ENCODE results near the gene MAP3K14.
A peak's percentile ranks its signal among the peaks of the same experiment; 100 is the strongest.
"Not testable (repeated sequence)": the region's sequence is repeated elsewhere in the genome, so short reads cannot be mapped to it uniquely, and the experiment has no call there.

Gene MAP3K14

DNA sequence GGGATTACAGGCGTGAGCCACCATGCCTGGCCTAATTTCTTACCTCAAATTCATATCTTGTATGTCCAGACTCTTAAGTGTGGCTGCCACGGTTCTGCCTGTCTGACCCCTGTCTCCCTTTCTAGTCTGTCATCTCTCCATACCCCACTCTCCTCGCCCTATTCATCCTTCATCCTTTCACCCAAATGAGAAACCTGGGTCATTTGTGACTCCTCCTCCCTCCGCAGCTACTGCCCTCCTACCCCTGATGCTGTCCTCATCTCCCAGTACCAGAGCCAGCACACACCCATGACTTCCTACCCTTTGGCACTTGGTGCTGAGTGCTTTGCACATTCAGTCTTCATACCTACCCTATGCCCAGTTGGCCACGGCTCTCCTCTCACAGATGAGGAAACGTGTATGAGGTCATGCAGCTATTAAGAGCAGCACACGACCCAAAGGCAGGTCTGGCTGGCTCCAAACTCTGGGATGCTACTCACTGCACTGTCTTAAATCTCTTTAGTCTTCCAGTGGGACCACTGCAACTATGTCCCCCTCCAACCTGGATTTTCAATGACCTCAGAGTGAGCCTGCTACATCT, 56.5 kb downstream of the MAP3K14 start:
- DNase-seq (ENCODE audit: low read depth, low spot score): no peak

DNA sequence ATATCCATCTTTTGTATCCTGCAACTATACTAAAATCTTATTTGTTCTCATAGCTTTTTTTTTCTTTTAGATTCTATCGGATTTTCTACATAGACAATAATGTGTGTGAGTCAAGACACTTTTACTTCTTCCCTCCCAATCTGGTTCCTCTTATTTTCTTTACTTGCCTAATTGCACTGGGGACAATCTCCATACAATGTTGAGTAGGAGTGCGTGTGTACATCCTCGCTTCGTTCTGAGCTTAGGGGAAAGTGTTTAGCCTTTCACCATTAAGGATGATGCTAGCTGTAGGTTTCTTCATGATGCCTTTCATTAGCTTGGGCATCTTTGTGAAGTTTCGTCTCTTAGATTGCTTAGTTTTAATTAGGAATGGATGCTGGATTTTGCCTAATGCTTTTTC, 57.8 kb downstream of the MAP3K14 start:
- no peak for DNase-seq (ENCODE audit: low read depth, low spot score)

DNA sequence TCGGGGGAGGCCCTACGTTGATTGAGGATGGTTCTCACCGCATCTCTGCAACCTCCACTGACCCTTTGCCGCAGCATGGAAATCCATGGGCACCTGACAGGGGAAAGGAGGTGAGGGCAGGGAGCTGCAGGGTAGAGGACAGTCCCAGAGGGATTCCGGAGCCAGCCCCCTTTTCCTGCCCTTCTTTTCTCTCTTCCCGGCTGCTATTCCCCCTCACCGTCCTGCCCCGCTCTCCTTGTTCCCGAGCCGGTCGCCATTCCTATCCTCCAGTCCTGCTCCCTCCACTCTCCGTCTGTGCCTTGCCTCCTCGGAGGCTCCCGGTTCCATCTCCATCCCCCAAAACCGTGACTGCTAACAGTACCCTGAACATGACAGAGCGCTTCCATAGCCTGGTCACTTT, 59.7 kb downstream of the MAP3K14 start:
- DNase-seq (ENCODE audit: low read depth, low spot score): no peak

DNA sequence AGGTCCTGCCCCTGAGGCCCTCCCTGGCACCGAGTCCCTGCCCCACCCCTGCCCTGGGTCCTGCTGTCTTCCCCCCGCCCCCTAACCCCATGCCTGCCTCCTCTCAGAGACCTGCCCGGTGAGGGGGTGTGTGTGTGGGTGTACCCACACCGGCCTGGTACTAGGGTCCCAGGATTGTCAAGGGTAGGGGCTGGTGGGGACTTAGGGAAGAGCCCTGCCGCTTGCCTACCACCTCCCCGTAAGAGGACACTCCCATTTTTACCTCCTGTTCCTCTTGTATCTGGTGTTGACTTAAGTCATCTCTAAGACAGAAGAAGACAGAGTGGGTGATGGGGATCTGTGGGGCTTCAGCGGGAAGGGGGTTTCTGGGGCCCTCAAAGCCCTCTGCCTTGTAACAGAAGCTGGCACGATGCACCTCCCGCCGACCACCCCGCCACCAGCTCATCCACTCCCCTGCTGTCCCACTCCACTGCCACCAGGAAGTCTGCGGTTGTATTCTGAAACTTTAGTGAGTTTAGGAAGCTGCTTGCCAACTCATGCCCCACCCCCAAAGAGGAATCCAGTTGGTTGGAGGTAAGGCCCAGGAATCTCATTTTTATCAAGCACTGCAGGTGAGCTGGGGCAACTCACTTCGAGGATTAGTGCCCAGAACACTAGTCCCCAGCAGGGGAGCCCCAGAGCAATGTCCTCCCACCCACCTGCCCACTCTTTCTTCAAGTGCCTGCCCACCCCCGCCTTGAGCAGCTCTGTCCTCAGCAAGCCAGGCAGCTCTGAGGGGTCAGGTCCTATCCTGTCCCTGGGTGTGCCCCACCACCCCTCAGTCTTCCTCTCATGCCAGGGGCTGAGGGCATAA, 60.5 kb downstream of the MAP3K14 start:
- no peak for DNase-seq (ENCODE audit: low read depth, low spot score)

DNA sequence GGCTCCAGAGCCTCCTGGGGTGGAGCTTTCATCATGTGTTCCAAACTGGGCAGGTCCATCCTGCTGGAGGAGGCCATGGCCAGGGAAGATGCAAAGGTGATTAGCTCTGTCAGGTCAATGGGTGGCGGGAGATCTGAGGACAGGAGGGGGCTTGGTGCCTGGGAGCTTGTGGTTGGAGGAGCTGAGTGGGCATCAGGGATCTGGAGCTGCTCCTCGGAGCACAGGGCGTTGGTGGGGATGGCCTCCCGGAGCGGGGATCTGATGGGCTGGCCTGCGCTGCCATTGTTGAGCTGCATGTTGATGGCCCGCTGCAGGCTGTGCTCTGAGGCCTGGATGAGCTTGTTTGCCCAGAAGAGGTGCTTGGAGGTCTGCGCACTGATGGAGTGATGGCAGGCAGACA, 61.5 kb downstream of the MAP3K14 start:
- DNase-seq (ENCODE audit: low read depth, low spot score): no peak

DNA sequence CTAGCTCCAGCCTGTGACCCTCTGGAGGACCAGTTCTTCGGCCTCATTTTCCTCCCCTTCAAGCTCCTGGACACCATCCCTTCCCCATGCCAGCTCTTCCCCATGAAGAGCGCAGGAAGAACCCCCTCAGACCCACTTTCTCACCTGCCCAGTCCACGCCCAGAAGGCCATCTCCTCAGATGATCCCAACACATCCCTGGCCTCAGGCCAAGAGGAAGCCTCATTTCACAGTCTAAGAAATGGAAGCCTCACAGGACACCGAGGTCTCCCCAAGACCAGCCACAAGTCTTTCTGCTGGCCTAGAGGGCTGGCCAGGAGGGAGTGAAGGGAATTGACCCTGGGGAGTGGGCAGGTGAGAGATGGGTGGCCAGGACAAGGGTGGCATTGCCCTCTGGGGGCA, 62.9 kb downstream of the MAP3K14 start:
- DNase-seq (ENCODE audit: low read depth, low spot score): no peak

DNA sequence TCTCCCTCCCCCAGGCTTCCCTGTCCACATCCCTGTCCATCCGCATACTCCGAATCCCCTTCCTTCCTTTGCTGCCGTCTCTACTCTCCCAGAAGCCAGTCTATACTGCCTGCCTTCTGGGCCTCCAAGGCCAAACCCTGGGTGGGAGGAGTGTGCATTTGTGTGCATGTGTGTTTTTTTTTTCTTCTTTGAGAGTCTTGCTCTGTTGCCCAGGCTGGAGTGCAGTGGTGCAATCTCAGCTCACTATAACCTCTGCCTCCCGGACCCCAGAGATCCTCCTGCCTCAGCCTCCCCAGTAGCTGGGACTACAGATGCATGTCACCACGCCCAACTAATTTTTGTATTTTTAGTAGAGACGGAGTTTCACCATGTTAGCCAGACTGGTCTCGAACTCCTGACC, 63.6 kb downstream of the MAP3K14 start:
- DNase-seq (ENCODE audit: low read depth, low spot score): not testable (repeated sequence)

DNA sequence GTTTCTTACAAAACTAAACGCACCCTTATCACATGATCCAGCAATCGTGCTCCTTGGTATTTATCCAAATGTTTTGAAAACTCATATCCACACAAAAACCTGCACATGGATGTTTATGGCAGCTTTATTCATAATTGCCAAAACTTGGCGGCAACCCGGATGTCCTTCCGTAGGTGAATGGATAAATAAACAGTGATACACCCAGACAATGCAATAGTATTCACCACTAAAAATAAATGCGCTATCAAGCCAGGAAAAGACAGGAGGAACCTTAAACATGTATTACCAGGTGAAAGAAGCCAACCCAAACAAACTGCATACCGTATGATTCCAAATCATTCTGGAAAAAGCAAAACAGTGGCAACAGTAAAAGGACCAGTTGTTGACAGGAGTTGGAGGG, 64.9 kb downstream of the MAP3K14 start:
- no peak for DNase-seq (ENCODE audit: low read depth, low spot score)

DNA sequence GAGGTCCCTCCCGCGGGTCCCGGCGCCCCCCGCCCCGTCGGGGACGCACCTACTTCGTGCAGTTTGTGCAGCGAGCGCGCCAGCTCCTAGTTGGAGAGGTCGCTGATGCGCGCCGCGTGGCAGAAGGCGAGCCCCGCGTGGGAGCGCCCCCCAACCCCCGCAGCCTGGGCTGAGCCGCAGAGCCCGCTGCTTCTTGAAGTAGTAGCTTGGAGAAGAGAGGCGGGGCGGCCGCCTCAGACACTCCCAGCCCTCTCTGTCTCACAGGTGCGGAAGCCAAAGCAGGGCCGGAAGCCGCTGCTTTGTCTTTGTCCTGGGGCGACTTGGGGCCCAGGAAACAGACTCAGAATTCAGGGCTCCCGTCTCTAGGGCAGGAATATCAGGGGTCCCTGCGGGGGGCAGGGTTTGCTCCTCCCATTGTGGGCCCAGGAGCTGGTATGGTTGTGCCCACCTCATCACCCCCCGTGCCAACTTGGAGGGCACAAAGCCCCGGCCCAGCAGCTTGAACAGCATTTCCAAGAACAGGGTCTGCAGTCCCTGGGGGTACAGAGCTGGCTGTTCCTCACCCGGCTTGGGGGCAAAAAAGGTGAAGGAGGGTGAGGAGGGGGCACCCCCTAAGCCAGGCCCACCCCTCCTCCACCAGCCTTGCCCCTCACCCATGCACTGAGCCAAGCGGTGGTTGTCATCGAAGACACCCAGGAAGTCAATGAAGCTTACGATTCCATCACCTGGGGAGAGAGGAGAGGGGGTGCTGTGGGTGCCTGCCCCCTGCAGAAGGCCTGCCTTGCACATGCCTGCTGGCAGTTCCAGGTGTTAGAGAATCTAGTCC, 68.5 kb downstream of the MAP3K14 start:
- no peak for DNase-seq (ENCODE audit: low read depth, low spot score)

DNA sequence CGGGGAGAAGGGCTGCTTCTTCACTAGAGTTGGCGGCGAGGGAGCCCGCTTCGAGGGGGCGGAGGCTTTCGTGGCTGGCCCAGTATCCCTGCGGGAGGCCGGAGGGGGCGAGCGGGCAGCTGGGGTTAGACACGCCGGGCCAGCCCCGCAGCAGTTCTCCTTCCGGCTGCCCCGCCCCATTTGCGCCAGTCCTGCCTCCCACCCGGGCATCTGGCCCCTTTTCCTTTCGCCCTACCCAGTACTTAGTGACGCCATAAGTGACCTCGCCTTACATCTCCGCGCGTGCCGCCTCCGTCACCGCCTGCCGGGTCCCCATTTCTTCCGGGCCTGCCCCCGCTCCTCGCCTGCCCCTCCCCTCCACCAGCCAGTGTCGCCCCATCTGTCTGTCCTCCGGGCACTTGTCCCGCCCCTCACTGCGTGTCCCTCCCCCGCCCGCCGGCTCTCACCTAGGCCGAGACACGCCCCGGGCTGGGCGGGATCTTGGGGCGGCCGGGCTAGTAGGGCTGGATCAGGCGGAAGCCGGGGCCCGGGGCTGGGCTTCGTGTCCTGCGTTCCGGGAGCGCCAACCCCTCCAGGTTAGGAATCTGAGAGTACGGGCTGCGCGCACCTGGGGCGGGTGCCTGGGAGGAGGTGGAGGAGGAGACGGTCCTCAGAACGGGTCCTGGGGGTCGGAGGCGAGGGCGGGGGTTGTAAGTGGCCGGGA, 69.2 kb downstream of the MAP3K14 start:
- DNase-seq (ENCODE audit: low read depth, low spot score): peak; percentile 61

DNA sequence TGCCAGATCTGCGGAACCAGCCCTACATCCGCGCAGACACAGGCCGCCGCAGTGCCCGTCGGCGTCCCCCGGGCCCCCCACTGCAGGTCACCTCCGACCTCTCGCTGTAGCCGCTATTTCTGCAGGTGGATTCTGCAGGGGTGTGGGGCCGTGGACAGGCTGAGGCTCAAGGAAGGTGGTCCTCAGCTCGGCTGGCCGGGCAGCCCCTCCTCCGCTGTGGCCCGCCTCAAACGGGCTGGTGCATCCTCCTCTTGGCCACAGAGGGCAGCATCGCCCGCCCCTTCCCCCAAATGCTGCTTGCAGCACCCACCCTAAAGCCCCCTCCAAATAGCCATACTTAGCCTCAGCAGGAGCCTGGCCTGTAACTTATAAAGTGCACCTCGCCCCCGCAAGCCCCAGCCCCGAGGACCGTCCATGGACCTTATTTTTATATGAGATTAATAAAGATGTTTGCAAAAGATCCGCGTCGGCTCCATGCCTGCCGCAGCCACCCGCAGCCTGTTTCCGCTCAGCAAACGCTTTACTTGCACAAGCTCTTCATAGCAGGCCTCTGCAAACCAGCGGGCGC, 69.9 kb downstream of the MAP3K14 start:
- no peak for DNase-seq (ENCODE audit: low read depth, low spot score)

DNA sequence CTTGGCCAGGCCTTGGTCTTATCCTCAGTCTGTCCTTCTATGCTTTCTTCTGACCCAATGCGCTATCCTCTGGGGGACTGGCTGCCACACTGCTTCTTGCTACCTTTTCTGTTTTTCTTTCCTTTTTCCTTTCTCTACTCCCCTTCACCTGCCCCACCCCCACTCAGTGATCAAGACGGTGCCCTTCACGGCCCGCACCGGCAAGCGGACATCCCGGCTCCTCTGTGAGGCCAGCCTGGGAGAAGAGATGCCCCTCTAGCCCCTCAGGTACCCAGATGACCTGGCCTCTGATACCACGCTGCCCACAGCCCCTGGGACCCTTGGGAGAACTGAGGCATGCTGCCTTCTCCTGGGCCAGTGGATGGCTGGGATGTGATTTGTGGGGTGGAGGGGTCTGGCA, 70.5 kb downstream of the MAP3K14 start:
- DNase-seq (ENCODE audit: low read depth, low spot score): no peak

DNA sequence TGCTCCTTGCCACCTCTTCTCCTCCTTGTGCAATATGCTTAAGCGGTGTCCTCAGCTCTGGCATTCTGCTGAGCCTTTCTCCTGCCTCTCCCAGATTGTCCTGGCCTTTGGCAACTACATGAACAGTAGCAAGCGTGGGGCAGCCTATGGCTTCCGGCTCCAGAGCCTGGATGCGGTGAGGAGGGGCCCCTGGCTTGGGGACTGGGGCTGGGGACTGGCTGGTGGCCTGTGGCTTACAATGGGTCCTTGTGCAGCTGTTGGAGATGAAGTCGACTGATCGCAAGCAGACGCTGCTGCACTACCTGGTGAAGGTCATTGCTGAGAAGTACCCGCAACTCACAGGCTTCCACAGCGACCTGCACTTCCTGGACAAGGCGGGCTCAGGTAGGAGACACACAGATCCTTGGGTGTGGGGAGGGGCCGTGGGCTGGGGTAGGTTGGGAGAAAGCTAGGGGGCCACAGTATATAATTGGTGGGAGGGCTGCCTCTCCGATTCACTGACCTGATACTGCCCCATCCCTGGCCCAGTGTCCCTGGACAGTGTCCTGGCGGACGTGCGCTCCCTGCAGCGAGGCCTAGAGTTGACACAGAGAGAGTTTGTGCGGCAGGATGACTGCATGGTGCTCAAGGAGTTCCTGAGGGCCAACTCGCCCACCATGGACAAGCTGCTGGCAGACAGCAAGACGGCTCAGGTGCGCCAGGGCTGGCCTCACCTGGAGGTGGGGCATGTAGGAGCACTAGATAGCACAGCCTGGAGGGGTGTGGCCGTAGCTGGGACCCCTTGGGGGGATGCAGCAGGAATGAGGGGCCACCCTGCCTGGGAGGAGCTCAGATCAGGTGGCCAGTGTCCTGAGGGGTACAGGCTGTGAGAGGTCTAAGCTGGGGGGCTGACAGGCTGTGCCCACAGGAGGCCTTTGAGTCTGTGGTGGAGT, 71.8 kb downstream of the MAP3K14 start:
- DNase-seq (ENCODE audit: low read depth, low spot score): no peak

DNA sequence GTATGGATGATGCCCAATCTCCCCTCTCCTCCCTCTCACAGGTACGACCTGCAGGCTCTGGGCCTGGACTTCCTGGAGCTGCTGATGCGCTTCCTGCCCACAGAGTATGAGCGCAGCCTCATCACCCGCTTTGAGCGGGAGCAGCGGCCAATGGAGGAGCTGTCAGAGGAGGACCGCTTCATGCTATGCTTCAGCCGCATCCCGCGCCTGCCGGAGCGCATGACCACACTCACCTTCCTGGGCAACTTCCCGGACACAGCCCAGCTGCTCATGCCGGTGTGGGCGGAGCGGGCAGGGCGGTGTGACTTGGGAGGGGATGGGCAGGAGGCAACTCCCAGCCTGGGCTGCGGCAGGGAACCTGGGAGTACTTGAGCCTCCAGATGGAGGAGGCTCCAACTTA, 73.1 kb downstream of the MAP3K14 start:
- DNase-seq (ENCODE audit: low read depth, low spot score): no peak

DNA sequence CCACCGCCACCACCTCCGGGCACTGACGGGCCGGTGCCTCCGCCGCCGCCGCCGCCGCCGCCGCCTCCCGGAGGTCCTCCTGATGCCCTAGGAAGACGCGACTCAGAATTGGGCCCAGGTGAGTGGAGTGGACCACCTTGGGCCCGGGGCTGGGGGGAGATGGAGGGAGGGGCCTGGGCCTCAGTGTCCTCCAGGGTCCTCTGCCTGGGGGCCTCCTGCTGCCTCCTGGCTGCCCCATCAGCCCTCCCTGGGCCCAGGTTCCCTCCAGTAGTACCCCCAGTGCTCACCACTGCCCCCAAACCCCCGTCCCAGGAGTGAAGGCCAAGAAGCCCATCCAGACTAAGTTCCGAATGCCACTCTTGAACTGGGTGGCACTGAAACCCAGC, 74.8 kb downstream of the MAP3K14 start:
- DNase-seq (ENCODE audit: low read depth, low spot score): no peak

DNA sequence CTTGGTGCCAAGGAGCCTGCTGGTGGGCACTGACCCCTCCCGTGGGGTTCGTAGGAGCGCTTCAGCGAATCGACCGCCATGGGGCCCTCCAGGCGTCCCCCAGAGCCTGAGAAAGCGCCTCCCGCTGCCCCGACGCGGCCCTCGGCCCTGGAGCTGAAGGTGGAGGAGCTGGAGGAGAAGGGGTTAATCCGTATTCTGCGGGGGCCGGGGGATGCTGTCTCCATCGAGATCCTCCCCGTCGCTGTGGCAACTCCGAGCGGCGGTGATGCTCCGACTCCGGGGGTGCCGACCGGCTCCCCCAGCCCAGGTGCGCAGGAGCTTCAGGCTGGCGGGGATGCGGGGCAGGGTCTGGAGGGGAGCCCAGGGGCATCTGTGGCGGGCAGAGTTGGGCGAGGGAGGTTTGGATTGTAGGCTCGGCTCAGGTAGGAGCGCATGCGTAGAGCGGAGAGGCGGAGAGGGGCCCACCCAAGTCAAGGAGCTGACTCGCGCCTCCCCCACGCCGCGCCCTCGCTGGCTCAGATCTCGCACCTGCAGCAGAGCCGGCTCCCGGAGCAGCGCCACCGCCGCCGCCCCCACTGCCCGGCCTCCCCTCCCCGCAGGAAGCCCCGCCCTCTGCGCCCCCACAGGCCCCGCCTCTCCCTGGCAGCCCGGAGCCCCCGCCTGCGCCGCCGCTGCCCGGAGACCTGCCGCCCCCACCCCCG, 75.3 kb downstream of the MAP3K14 start:
- no peak for DNase-seq (ENCODE audit: low read depth, low spot score)

DNA sequence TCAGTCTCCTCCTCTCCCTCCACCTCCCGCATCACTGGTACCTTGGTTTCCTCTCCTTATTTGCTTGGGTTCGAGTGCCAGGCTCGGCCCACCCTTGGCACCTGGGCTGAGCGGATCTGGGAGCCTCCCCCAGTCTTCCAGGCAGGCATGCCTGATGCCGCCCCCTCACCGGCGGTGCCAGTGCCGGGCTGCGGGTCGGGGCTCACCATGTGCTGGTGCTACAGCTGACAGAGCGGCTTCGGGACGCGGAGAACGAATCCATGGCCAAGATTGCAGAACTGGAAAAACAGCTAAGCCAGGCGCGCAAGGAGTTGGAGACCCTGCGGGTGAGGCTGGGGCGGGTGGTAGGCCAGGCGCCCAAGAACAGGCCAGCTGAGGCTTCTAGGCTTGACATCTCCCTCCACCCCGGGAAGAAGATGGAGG, 75.9 kb downstream of the MAP3K14 start:
- no peak for DNase-seq (ENCODE audit: low read depth, low spot score)

DNA sequence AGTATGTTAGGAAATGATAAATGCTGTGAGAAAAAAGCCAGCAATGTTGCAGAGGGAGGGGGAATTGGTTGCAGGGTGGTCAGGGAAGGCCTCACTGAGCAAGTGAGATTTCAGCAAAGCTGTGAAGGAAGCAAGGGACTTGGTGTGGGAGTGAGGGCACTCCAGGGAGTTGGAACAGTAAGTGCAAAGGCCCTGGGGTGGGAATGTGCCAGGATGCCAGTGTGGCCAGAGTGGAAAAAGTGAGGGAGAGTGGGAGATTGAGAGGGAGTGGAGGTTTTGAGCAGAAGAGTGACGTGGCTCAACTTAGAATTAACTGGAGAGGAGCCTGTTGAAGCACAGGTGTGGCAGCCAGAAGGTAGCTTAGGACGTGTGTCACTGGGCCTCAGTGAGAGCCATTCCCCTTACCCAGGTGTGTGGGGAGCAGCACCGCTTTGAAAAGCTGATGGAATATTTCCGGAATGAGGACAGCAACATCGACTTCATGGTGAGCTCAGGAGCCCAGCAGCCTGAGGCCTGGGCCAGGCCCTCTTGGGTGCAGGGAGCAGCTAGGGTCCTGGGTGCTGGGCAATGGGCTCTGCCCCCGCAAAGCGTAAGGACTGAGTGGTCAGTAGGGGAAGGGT, 78.6 kb downstream of the MAP3K14 start:
- no peak for DNase-seq (ENCODE audit: low read depth, low spot score)

DNA sequence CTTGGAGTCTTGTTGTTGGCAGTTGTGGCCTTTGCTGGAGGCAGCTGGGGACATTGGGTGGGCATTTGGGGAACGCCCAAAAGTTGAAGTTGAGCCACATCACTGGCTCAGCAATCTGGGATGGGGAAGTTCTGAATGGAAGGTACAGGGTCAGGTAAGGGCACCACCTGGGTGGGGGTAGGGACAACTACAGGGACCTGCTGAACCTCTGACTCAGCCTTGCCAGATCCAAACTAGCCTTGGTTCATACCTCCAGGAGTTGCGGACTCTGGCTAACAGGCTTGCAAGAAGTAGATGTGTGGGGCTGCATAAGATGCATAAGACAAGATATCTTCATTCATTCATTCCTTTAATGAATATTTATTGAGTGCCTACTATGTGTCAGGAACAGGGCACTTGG, 79.1 kb downstream of the MAP3K14 start:
- no peak for DNase-seq (ENCODE audit: low read depth, low spot score)

DNA sequence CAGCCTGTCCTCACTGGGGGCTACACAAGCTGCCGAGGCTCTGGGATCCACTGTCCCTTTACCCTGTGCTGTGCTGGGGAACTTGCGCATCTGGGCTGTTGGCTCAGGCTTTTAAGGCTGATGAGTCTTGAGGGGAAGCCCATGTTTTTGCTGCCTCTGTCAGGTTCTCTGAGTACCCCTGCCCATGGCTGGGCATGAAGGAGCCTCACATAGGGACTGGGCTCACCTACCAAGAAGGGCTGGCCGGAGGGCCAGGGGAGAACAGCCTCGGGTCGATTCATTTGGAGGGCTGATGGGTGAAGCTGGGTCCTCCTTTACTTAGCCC, 80.6 kb downstream of the MAP3K14 start:
- no peak for DNase-seq (ENCODE audit: low read depth, low spot score)

Measured in brain pericyte (primary cell).